SK-N-SH (cell line): Measurements from ENCODE around the gene GNAL. TPM values are rescaled to one million over a fixed set of nuclear protein-coding genes. Genes with fewer than 3 reads are reported as not detected.

Experiments
- CTCF ChIA-PET: fragments of 300-600, 350-600 bp; formaldehyde crosslinking; extraction: SDS; loops from one replicate; lab custom pipeline; 2021; lab: Yijun Ruan, JAX
- POLR2A ChIA-PET: fragments of 350-600 bp; sonication (Branson Sonifier 250); formaldehyde crosslinking; extraction: SDS; loops from one replicate; lab custom pipeline; 2020; ENCODE audit warnings: antibody characterized with exemption, inconsistent platforms; lab: Yijun Ruan, JAX
- DNase-seq: peaks from one replicate; pipeline ENCODE4 v3.0.0; 2012
- H2AFZ ChIP-seq: fragments of 200-600 bp; sonication (generic); 2 replicates; pipeline ENCODE4 v1.8.1; 2016; ENCODE audit warnings: antibody characterized with exemption, mild to moderate bottlenecking, low read depth
- H3F3A ChIP-seq: fragments of 200-600 bp; sonication (generic); replicated peaks from 2 replicates; pipeline ENCODE3; 2016; ENCODE audit warnings: antibody characterized with exemption, mild to moderate bottlenecking; ENCODE audit not compliant: insufficient read depth
- H3K27ac ChIP-seq, 2 experiments: fragments of 200-500 bp in 1 of 2; fragments of 200-600 bp in 1 of 2; sonication (Bioruptor generic) in 1 of 2; sonication (generic), shearing (Covaris generic) in 1 of 2; 2 replicates each; pipeline versions ENCODE4 v1.5.1 to v1.6.1; 2014 to 2016; ENCODE audit warnings: low read depth in 2 of 2, inconsistent platforms in 1 of 2, low read length in 1 of 2, mild to moderate bottlenecking in 1 of 2, mixed read lengths in 1 of 2
- H3K27me3 ChIP-seq: fragments of 200-600 bp; sonication (generic), shearing (Covaris generic); 2 replicates; pipeline ENCODE4 v1.6.1; 2016; ENCODE audit warnings: mixed run types; ENCODE audit not compliant: insufficient read depth
- H3K36me3 ChIP-seq, 2 experiments: fragments of 200-500 bp in 1 of 2; fragments of 200-600 bp in 1 of 2; sonication (Bioruptor generic) in 1 of 2; sonication (generic) in 1 of 2; replicated peaks in 1 of 2; 2 replicates each; pipeline versions ENCODE3 to v1.5.1; 2014 to 2016; ENCODE audit warnings: low read length in 1 of 2, mild to moderate bottlenecking in 1 of 2; ENCODE audit not compliant: insufficient read depth in 2 of 2, control insufficient read depth in 1 of 2
- H3K4me1 ChIP-seq, 2 experiments: fragments of 200-500 bp in 1 of 2; fragments of 200-600 bp in 1 of 2; sonication (Bioruptor generic) in 1 of 2; sonication (generic), shearing (Covaris generic) in 1 of 2; 2 replicates each; pipeline versions ENCODE4 v1.5.1 to v1.6.1; 2014 to 2016; ENCODE audit warnings: low read depth in 1 of 2, low read length in 1 of 2, mixed run types in 1 of 2; ENCODE audit not compliant: insufficient read depth in 2 of 2, control insufficient read depth in 1 of 2
- H3K4me2 ChIP-seq: fragments of 200-600 bp; sonication (generic), shearing (Covaris generic); 2 replicates; pipeline ENCODE4 v1.6.1; 2017; ENCODE audit warnings: mixed run types
- H3K4me3 ChIP-seq, 2 experiments: fragments of 200-500 bp in 1 of 2; fragments of 200-600 bp in 1 of 2; sonication (Bioruptor generic) in 1 of 2; sonication (generic), shearing (Covaris generic) in 1 of 2; 2 replicates each; pipeline versions ENCODE4 v1.5.1 to v1.8.1; 2014 to 2016; ENCODE audit warnings: low read depth in 2 of 2, inconsistent platforms in 1 of 2, low read length in 1 of 2, mild to moderate bottlenecking in 1 of 2, mixed read lengths in 1 of 2, moderate library complexity in 1 of 2
- H3K79me2 ChIP-seq: fragments of 200-600 bp; sonication (generic); 2 replicates; pipeline ENCODE4 v1.8.1; 2017; ENCODE audit warnings: mild to moderate bottlenecking; ENCODE audit not compliant: insufficient read depth
- H3K9ac ChIP-seq: fragments of 200-600 bp; sonication (generic); 2 replicates; pipeline ENCODE4 v1.6.1; 2017; ENCODE audit warnings: mixed run types
- H3K9me2 ChIP-seq: fragments of 200-600 bp; sonication (generic); 2 replicates; pipeline ENCODE4 v1.6.1; 2017; ENCODE audit warnings: mixed run types
- H3K9me3 ChIP-seq: fragments of 200-600 bp; sonication (generic); 2 replicates; pipeline ENCODE4 v1.6.1; 2017; ENCODE audit warnings: mixed run types, mild to moderate bottlenecking, moderate library complexity
- H4K20me1 ChIP-seq: fragments of 200-600 bp; sonication (generic); 2 replicates; pipeline ENCODE4 v1.6.1; 2017; ENCODE audit warnings: mild to moderate bottlenecking, mixed run types; ENCODE audit not compliant: insufficient read depth
- CHD2 ChIP-seq: fragments of 150-350 bp; IDR thresholded peaks from 2 replicates; pipeline ENCODE4 v1.6.1; 2018; ENCODE audit warnings: low read length; ENCODE audit not compliant: partially characterized antibody
- CTCF ChIP-seq: fragments of 200-600 bp; sonication (generic); IDR thresholded peaks from 2 replicates; pipeline ENCODE4 v1.6.1; 2017; ENCODE audit warnings: antibody characterized with exemption, mild to moderate bottlenecking, moderate library complexity
- ELF1 ChIP-seq: IDR thresholded peaks from 2 replicates; pipeline ENCODE4 v1.4.0; 2012
- EZH2phosphoT487 ChIP-seq: fragments of 200-600 bp; sonication (generic); IDR thresholded peaks from 2 replicates; pipeline ENCODE4 v1.6.1; 2017; ENCODE audit warnings: low read depth, mixed run types, mild to moderate bottlenecking, antibody characterized with exemption, moderate library complexity, borderline replicate concordance
- FOSL2 ChIP-seq: IDR thresholded peaks from 2 replicates; pipeline ENCODE4 v1.4.0; 2012; ENCODE audit warnings: low read depth, mild to moderate bottlenecking, moderate library complexity, borderline replicate concordance
- FOXM1 ChIP-seq: IDR thresholded peaks from 2 replicates; pipeline ENCODE4 v1.4.0; 2012; ENCODE audit warnings: low read depth, mild to moderate bottlenecking
- GABPA ChIP-seq: IDR thresholded peaks from 2 replicates; pipeline ENCODE4 v1.4.0; 2012; ENCODE audit warnings: low read depth, mild to moderate bottlenecking
- MEF2A ChIP-seq: IDR thresholded peaks from 2 replicates; pipeline ENCODE4 v1.4.0; 2012; ENCODE audit warnings: low read depth, borderline replicate concordance
- MXI1 ChIP-seq: IDR thresholded peaks from 2 replicates; pipeline ENCODE4 v1.6.1; 2012; ENCODE audit warnings: mild to moderate bottlenecking, low read depth, low read length, improper control_type of control experiment
- NRF1 ChIP-seq: IDR thresholded peaks from 2 replicates; pipeline ENCODE4 v1.6.1; 2012; ENCODE audit warnings: low read depth, mild to moderate bottlenecking, low read length
- POLR2AphosphoS5 ChIP-seq: IDR thresholded peaks from 2 replicates; pipeline ENCODE4 v1.6.1; 2012; ENCODE audit warnings: low read depth, low read length
- RCOR1 ChIP-seq: fragments of 150-350 bp; IDR thresholded peaks from 2 replicates; pipeline ENCODE4 v1.6.1; 2017; ENCODE audit warnings: antibody characterized with exemption, low read length
- SIN3A ChIP-seq: IDR thresholded peaks from 2 replicates; pipeline ENCODE4 v1.6.1; 2012; ENCODE audit warnings: low read depth, mild to moderate bottlenecking, low read length, moderate library complexity, borderline replicate concordance
- SMC3 ChIP-seq: IDR thresholded peaks from 2 replicates; pipeline ENCODE4 v1.6.1; 2012; ENCODE audit warnings: low read depth, low read length, improper control_type of control experiment
- TAF1 ChIP-seq: IDR thresholded peaks from 2 replicates; pipeline ENCODE4 v1.6.1; 2012; ENCODE audit warnings: low read depth, mild to moderate bottlenecking, low read length, moderate library complexity, borderline replicate concordance
- USF1 ChIP-seq: IDR thresholded peaks from 2 replicates; pipeline ENCODE4 v1.4.0; 2012; ENCODE audit warnings: low read depth, borderline replicate concordance
- YY1 ChIP-seq: IDR thresholded peaks from 2 replicates; pipeline ENCODE4 v1.4.0; 2012; ENCODE audit warnings: low read depth, mild to moderate bottlenecking
- WGBS: methylation state at CpG from one replicate; pipeline ENCODE4 v1.1.6; 2017; ENCODE audit warnings: low lambda C conversion rate; 5-methylcytosine and 5-hydroxymethylcytosine counted together
- polyA plus RNA-seq, 3 experiments: library from polyadenylated mRNA; depleted of rRNA; stranded (reverse); fragments of >200 nt; gene quantifications; 2 replicates each; pipeline ENCODE4 v1.2.3, GENCODE V29; 2012
- TF ChIP-seq, protein P1 (sequence below): IDR thresholded peaks from 2 replicates; pipeline ENCODE4 v1.4.0; 2012; ENCODE audit warnings: low read depth
- TF ChIP-seq, protein P2 (sequence below): IDR thresholded peaks from 2 replicates; pipeline ENCODE4 v1.6.1; 2012; ENCODE audit warnings: mild to moderate bottlenecking, low read depth, low read length, moderate library complexity
- TF ChIP-seq, protein P3 (sequence below): IDR thresholded peaks from 2 replicates; pipeline ENCODE4; 2012

GNAL gene
- polyA plus RNA-seq, 1 of the 3 experiments (the other 2 are of a cell fraction), result 0.13 TPM

- Histone ChIP-seq H3K27me3 (peaks cover 58% of the 10 kb centered on the region), H3F3A (no peaks in the 10 kb centered on the region)
- peak; percentile 37 for DNase-seq
- CTCF ChIA-PET, result interaction anchor here (0.6 to 2.0 kb wide), 4 partner anchors 8 to 86 kb away, joined by 3 to 5 read pairs (median 3); no protein-coding TSS in a partner anchor
- TF ChIP-seq CTCF, result peak; percentile 41; the same call in 1 of the 2 replicates
- TF ChIP-seq, protein P1, sequence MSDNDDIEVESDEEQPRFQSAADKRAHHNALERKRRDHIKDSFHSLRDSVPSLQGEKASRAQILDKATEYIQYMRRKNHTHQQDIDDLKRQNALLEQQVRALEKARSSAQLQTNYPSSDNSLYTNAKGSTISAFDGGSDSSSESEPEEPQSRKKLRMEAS, result no peak
- TF ChIP-seq, all 33 proteins: peak for 1
- Histone ChIP-seq H3K4me3 (no peak overlapping the region), H2AFZ (no peak overlapping the region), H3K27ac (no peak overlapping the region), H3K9me3 (no peaks in the 10 kb centered on the region), H3K4me2 (no peak overlapping the region), H4K20me1 (no peaks in the 10 kb centered on the region), H3K9me2 (no peaks in the 10 kb centered on the region), H3K9ac (no peak overlapping the region), H3K79me2 (no peaks in the 10 kb centered on the region), H3K36me3 (no peaks in the 10 kb centered on the region), H3K4me1 (no peaks in the 10 kb centered on the region)
- POLR2A ChIA-PET, result no interaction called here
- WGBS, result 9% methylated on average over 5 of the region's 5 CpGs
Observed at GRCh38 chr18:11741505-11742145, 52.6 kb downstream of the GNAL start.

DNA sequence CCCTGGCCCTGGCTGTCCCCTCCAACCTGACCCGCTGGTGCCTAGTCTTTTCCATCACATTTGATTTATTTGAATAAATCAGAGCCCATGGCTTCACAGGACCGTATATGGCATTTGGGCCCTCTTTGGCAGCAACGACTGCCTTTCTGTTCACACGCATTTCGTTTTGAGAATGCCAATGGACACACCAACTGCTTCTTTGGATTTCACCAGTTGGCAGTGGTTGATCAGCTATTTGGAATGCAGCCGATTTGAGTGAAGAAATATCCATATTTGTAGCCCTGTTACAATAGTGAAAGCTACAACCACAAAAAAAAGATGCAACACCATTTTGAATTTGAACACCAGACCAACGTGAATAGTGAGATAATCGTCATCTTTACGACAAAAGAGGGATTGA, 56.5 kb downstream of the GNAL start:
- Histone ChIP-seq H3K9me2 (no peaks in the 10 kb centered on the region), H3K4me3 (no peak overlapping the region), H3K79me2 (no peaks in the 10 kb centered on the region), H3K4me1 (no peaks in the 10 kb centered on the region), H2AFZ (no peak overlapping the region), H3K27ac (no peak overlapping the region), H3K9ac (no peak overlapping the region), H4K20me1 (no peaks in the 10 kb centered on the region), H3K36me3 (no peaks in the 10 kb centered on the region), H3K9me3 (no peaks in the 10 kb centered on the region), H3K27me3 (peaks cover 76% of the 10 kb centered on the region), H3F3A (no peaks in the 10 kb centered on the region), H3K4me2 (no peak overlapping the region)
- POLR2A ChIA-PET, result no interaction called here
- TF ChIP-seq GABPA (no peak), USF1 (no peak), FOXM1 (no peak), MEF2A (no peak), EZH2phosphoT487 (no peak), POLR2AphosphoS5 (no peak), SMC3 (no peak), NRF1 (no peak), FOSL2 (no peak), SIN3A (no peak), CHD2 (no peak), RCOR1 (no peak), YY1 (no peak), MXI1 (no peak), TAF1 (no peak), ELF1 (no peak)
- TF ChIP-seq, protein P2, sequence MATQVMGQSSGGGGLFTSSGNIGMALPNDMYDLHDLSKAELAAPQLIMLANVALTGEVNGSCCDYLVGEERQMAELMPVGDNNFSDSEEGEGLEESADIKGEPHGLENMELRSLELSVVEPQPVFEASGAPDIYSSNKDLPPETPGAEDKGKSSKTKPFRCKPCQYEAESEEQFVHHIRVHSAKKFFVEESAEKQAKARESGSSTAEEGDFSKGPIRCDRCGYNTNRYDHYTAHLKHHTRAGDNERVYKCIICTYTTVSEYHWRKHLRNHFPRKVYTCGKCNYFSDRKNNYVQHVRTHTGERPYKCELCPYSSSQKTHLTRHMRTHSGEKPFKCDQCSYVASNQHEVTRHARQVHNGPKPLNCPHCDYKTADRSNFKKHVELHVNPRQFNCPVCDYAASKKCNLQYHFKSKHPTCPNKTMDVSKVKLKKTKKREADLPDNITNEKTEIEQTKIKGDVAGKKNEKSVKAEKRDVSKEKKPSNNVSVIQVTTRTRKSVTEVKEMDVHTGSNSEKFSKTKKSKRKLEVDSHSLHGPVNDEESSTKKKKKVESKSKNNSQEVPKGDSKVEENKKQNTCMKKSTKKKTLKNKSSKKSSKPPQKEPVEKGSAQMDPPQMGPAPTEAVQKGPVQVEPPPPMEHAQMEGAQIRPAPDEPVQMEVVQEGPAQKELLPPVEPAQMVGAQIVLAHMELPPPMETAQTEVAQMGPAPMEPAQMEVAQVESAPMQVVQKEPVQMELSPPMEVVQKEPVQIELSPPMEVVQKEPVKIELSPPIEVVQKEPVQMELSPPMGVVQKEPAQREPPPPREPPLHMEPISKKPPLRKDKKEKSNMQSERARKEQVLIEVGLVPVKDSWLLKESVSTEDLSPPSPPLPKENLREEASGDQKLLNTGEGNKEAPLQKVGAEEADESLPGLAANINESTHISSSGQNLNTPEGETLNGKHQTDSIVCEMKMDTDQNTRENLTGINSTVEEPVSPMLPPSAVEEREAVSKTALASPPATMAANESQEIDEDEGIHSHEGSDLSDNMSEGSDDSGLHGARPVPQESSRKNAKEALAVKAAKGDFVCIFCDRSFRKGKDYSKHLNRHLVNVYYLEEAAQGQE, result no peak
- TF ChIP-seq, protein P3, sequence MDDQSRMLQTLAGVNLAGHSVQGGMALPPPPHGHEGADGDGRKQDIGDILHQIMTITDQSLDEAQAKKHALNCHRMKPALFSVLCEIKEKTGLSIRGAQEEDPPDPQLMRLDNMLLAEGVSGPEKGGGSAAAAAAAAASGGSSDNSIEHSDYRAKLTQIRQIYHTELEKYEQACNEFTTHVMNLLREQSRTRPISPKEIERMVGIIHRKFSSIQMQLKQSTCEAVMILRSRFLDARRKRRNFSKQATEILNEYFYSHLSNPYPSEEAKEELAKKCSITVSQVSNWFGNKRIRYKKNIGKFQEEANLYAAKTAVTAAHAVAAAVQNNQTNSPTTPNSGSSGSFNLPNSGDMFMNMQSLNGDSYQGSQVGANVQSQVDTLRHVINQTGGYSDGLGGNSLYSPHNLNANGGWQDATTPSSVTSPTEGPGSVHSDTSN, result no peak
- TF ChIP-seq, protein P1, result no peak
- WGBS, result 3% methylated on average over 9 of the region's 9 CpGs
- CTCF ChIA-PET, result interaction anchor here (1.8 kb wide), 1 partner anchor 12 kb away, joined by 6 read pairs; no protein-coding TSS in a partner anchor
- no peak for DNase-seq
